Endodermal cell (in vitro differentiated cells): ENCODE data around the gene AHI1. TPM values are rescaled to one million over a fixed set of nuclear protein-coding genes. Genes with fewer than 3 reads are reported as not detected.

ENCODE experiments used
- DNase-seq: peaks from one replicate; pipeline ENCODE4 v3.0.0-alpha.2; 2017
- H3K27ac ChIP-seq: 2 replicates; pipeline ENCODE4 v1.5.1; 2013; ENCODE audit warnings: mild to moderate bottlenecking, low read depth, low read length, moderate library complexity
- H3K27me3 ChIP-seq: 2 replicates; pipeline ENCODE4 v1.6.1; 2013; ENCODE audit warnings: mild to moderate bottlenecking, low read length, moderate library complexity; ENCODE audit not compliant: insufficient read depth, control insufficient read depth, poor library complexity, severe bottlenecking
- H3K36me3 ChIP-seq: 2 replicates; pipeline ENCODE4 v1.7.0; 2013; ENCODE audit warnings: mild to moderate bottlenecking, low read length, moderate library complexity; ENCODE audit not compliant: control insufficient read depth, insufficient read depth
- H3K4me1 ChIP-seq: one replicate; pipeline ENCODE4 v1.7.0; 2013; ENCODE audit warnings: low read length; ENCODE audit not compliant: control insufficient read depth, insufficient read depth
- H3K4me3 ChIP-seq: 2 replicates; pipeline ENCODE4 v1.5.1; 2013; ENCODE audit warnings: mild to moderate bottlenecking, low read length, moderate library complexity
- H3K9ac ChIP-seq: 2 replicates; pipeline ENCODE4 v1.6.1; 2013; ENCODE audit warnings: mild to moderate bottlenecking, low read length, moderate library complexity; ENCODE audit not compliant: poor library complexity, severe bottlenecking; ENCODE audit errors: extremely low read depth
- H3K9me3 ChIP-seq: 2 replicates; pipeline ENCODE4 v1.6.1; 2013; ENCODE audit warnings: mild to moderate bottlenecking, low read length, moderate library complexity; ENCODE audit not compliant: control insufficient read depth
- H3K27ac Mint-ChIP-seq: 2 replicates; pipeline ENCODE4 v1.8.0; 2020; ENCODE audit warnings: mixed read lengths
- H3K27me3 Mint-ChIP-seq: 2 replicates; pipeline ENCODE4 v1.8.0; 2021; ENCODE audit warnings: mild to moderate bottlenecking, mixed read lengths; ENCODE audit not compliant: insufficient read depth
- H3K36me3 Mint-ChIP-seq: 2 replicates; pipeline ENCODE4 v1.8.0; 2020; ENCODE audit warnings: low read depth, mixed read lengths
- H3K4me1 Mint-ChIP-seq: 2 replicates; pipeline ENCODE4 v1.8.0; 2020; ENCODE audit warnings: mixed read lengths
- H3K4me3 Mint-ChIP-seq: 2 replicates; pipeline ENCODE4 v1.8.0; 2020; ENCODE audit warnings: mild to moderate bottlenecking, moderate library complexity, mixed read lengths
- H3K9me3 Mint-ChIP-seq: 2 replicates; pipeline ENCODE4 v1.8.0; 2020; ENCODE audit warnings: mild to moderate bottlenecking, mixed read lengths
- CTCF ChIP-seq: fragments of 200-600 bp; sonication (generic); conservative IDR thresholded peaks from 2 replicates; pipeline ENCODE4 v1.5.0; 2021; ENCODE audit warnings: antibody characterized with exemption, mild to moderate bottlenecking
- WGBS, 2 experiments: methylation state at CpG; one replicate each; pipeline versions ENCODE4 v1.1.5 to v1.1.7; 2013; ENCODE audit warnings: missing lambda C conversion rate in 2 of 2, mixed read lengths in 1 of 2; ENCODE audit not compliant: insufficient coverage in 1 of 2, insufficient read length in 1 of 2; 5-methylcytosine and 5-hydroxymethylcytosine counted together
- total RNA-seq, 2 donors: library from RNA; stranded (reverse); fragmentation: NEBNext Ultra II Directional in 1 of 2; extraction: Animal tissue kit (Norgen Biotek cat#: 25700) in 1 of 2; gene quantifications; 2 replicates in 1 of 2; 3 replicates in 1 of 2; pipeline ENCODE4 v1.2.1, GENCODE V29; 2021

Gene AHI1
- total RNA-seq, 2 donors from 2014 or later: 24.9 to 34.9 TPM

- H3K27me3 Mint-ChIP-seq: no peaks in the 10 kb centered on the region
- 85 to 95% methylated on average over 3 to 5 of the region's 5 CpGs for WGBS, 2 experiments
Measured at GRCh38 chr6:135499441-135500340, 2.2 kb upstream of the AHI1 start.

GRCh38 chr6:135498185-135498841, 773 bp upstream of the AHI1 start:
- Mint-ChIP-seq H3K27ac (no peak overlapping the region), H3K27me3 (no peaks in the 10 kb centered on the region), H3K4me1 (peaks cover 18% of the 10 kb centered on the region), H3K36me3 (no peaks in the 10 kb centered on the region), H3K4me3 (no peak overlapping the region), H3K9me3 (no peaks in the 10 kb centered on the region)
- H3K4me3 ChIP-seq: peak overlapping the region; percentile 86
- no peaks in the 10 kb centered on the region for H3K36me3 ChIP-seq
- TF ChIP-seq CTCF: no peak
- no peaks in the 10 kb centered on the region for H3K4me1 ChIP-seq
- peak; percentile 64 for DNase-seq
- WGBS, 2 experiments: 26 to 71% methylated on average over 5 to 16 of the region's 16 CpGs
- H3K9me3 ChIP-seq: no peaks in the 10 kb centered on the region
- peak overlapping the region; percentile 88 for H3K27ac ChIP-seq
- no peaks in the 10 kb centered on the region for H3K27me3 ChIP-seq
- peak overlapping the region; percentile 87 for H3K9ac ChIP-seq

More at GRCh38 chr6:135499441-135500340, 2.2 kb upstream of the AHI1 start:
- H3K9ac ChIP-seq: no peak overlapping the region
- no peak for TF ChIP-seq CTCF
- no peak overlapping the region for H3K27ac ChIP-seq
- no peak for DNase-seq
- no peaks in the 10 kb centered on the region for H3K36me3 Mint-ChIP-seq
- H3K4me1 ChIP-seq: peaks cover 4% of the 10 kb centered on the region
- H3K9me3 Mint-ChIP-seq: no peaks in the 10 kb centered on the region
- H3K36me3 ChIP-seq: no peaks in the 10 kb centered on the region
- H3K4me3 Mint-ChIP-seq: no peak overlapping the region
- no peak overlapping the region for H3K27ac Mint-ChIP-seq
- no peaks in the 10 kb centered on the region for H3K9me3 ChIP-seq
- H3K4me1 Mint-ChIP-seq: peaks cover 26% of the 10 kb centered on the region
- no peaks in the 10 kb centered on the region for H3K27me3 ChIP-seq
- no peak overlapping the region for H3K4me3 ChIP-seq

GRCh38 chr6:135496800-135497411, 634 bp downstream of the AHI1 start:
- Mint-ChIP-seq H3K9me3 (no peaks in the 10 kb centered on the region), H3K36me3 (peaks cover 8% of the 10 kb centered on the region), H3K4me3 (no peak overlapping the region), H3K4me1 (peaks cover 9% of the 10 kb centered on the region), H3K27ac (peak overlapping the region; percentile 90), H3K27me3 (no peaks in the 10 kb centered on the region)
- H3K4me1 ChIP-seq: no peaks in the 10 kb centered on the region
- H3K4me3 ChIP-seq: peak overlapping the region; percentile 86
- H3K9ac ChIP-seq: peak overlapping the region; percentile 87
- TF ChIP-seq CTCF: no peak
- H3K36me3 ChIP-seq: no peaks in the 10 kb centered on the region
- no peak overlapping the region for H3K27ac ChIP-seq
- WGBS, 2 experiments: 13 to 16% methylated on average over 4 to 9 of the region's 9 CpGs
- no peaks in the 10 kb centered on the region for H3K9me3 ChIP-seq
- no peak for DNase-seq
- H3K27me3 ChIP-seq: no peaks in the 10 kb centered on the region
